HepG2 (cell line): ENCODE results near the gene RAB1B. TPM values are rescaled to one million over a fixed set of nuclear protein-coding genes. Genes with fewer than 3 reads are reported as not detected.

ENCODE experiments used
- ARNT2 ChIP-seq: sonication (generic); formaldehyde crosslinking; IDR thresholded peaks from 2 replicates; pipeline ENCODE4 v1.8.0; 2022; ENCODE audit warnings: mild to moderate bottlenecking, low read depth, missing genetic modification reagents, moderate library complexity
- DR1 ChIP-seq: sonication (generic); formaldehyde crosslinking; IDR thresholded peaks from 2 replicates; pipeline ENCODE4 v1.8.0; 2021; ENCODE audit warnings: mild to moderate bottlenecking, missing genetic modification reagents, inconsistent platforms
- ELF3 ChIP-seq: IDR thresholded peaks from 2 replicates; pipeline ENCODE4 v1.6.1; 2016; ENCODE audit warnings: missing genetic modification reagents, missing compliant biosample characterization
- HIVEP1 ChIP-seq: sonication (generic); formaldehyde crosslinking; IDR thresholded peaks from 2 replicates; pipeline ENCODE4 v1.4.0; 2020; ENCODE audit warnings: mild to moderate bottlenecking, missing genetic modification reagents
- NFAT5 ChIP-seq: sonication (generic); formaldehyde crosslinking; IDR thresholded peaks from 2 replicates; pipeline ENCODE4 v1.4.0; 2020; ENCODE audit warnings: missing genetic modification reagents
- NFRKB ChIP-seq: fragments of 450-650 bp; IDR thresholded peaks from 2 replicates; pipeline ENCODE4 v1.6.1; 2017
- ZBTB26 ChIP-seq: IDR thresholded peaks from 2 replicates; pipeline ENCODE4 v1.6.1; 2016; ENCODE audit warnings: missing compliant biosample characterization, missing genetic modification reagents, borderline replicate concordance
- ZFP36L2 ChIP-seq: sonication (generic); formaldehyde crosslinking; IDR thresholded peaks from 2 replicates; pipeline ENCODE4 v1.4.0; 2020; ENCODE audit warnings: missing genetic modification reagents
- ZFY ChIP-seq: sonication (generic); formaldehyde crosslinking; IDR thresholded peaks from 2 replicates; pipeline ENCODE4 v1.4.0; 2020; ENCODE audit warnings: missing genetic modification reagents
- ZNF180 ChIP-seq: sonication (generic); formaldehyde crosslinking; IDR thresholded peaks from 2 replicates; pipeline ENCODE4 v1.4.0; 2020; ENCODE audit warnings: low read depth, missing genetic modification reagents, borderline replicate concordance
- ZNF256 ChIP-seq: sonication (generic); formaldehyde crosslinking; conservative IDR thresholded peaks from 2 replicates; pipeline ENCODE4 v1.4.0; 2020; ENCODE audit warnings: missing genetic modification reagents
- ZNF264 ChIP-seq: sonication (generic); formaldehyde crosslinking; IDR thresholded peaks from 2 replicates; pipeline ENCODE4 v1.4.0; 2020; ENCODE audit warnings: missing genetic modification reagents
- ZNF3 ChIP-seq: IDR thresholded peaks from 2 replicates; pipeline ENCODE4 v1.7.0; 2017; ENCODE audit warnings: inconsistent platforms
- ZNF335 ChIP-seq: sonication (generic); formaldehyde crosslinking; IDR thresholded peaks from 2 replicates; pipeline ENCODE4 v1.4.0; 2020; ENCODE audit warnings: missing genetic modification reagents
- ZNF430 ChIP-seq: sonication (generic); formaldehyde crosslinking; IDR thresholded peaks from 2 replicates; pipeline ENCODE4 v1.9.0; 2021; ENCODE audit warnings: mild to moderate bottlenecking, missing genetic modification reagents
- ZNF44 ChIP-seq: sonication (generic); formaldehyde crosslinking; IDR thresholded peaks from 2 replicates; pipeline ENCODE4 v1.5.1; 2020; ENCODE audit warnings: mild to moderate bottlenecking, missing genetic modification reagents
- ZNF580 ChIP-seq: IDR thresholded peaks from 2 replicates; pipeline ENCODE4 v1.6.1; 2016; ENCODE audit warnings: low read depth, borderline replicate concordance
- ZNF598 ChIP-seq: sonication (generic); formaldehyde crosslinking; IDR thresholded peaks from 2 replicates; pipeline ENCODE4 v1.5.1; 2020; ENCODE audit warnings: mild to moderate bottlenecking, missing genetic modification reagents, borderline replicate concordance
- ZNF672 ChIP-seq: sonication (generic); formaldehyde crosslinking; IDR thresholded peaks from 2 replicates; pipeline ENCODE4 v1.8.1; 2022; ENCODE audit warnings: missing genetic modification reagents
- ZUFSP ChIP-seq: sonication (generic); formaldehyde crosslinking; IDR thresholded peaks from 2 replicates; pipeline ENCODE4 v1.9.0; 2021; ENCODE audit warnings: missing genetic modification reagents, mild to moderate bottlenecking, borderline replicate concordance
- ZZZ3 ChIP-seq: sonication (generic); formaldehyde crosslinking; IDR thresholded peaks from 2 replicates; pipeline ENCODE4 v1.4.0; 2020; ENCODE audit warnings: missing genetic modification reagents, mild to moderate bottlenecking, borderline replicate concordance
- polyA plus RNA-seq, 8 experiments: library from polyadenylated mRNA; depleted of rRNA in 3 of 8; stranded (reverse) in 7 of 8; unstranded in 1 of 8; fragments of >200 nt; fragmentation: Illumina TruSeq in 4 of 8; extraction: Trizol in 4 of 8; gene quantifications; 2 replicates each; pipeline versions ENCODE4 v1.2.1 to v1.2.3, GENCODE V29; 2011 to 2016; ENCODE audit warnings: low read depth in 4 of 8, missing spikeins in 1 of 8, mixed read lengths in 1 of 8; ENCODE audit not compliant: insufficient read depth in 1 of 8
- total RNA-seq, 5 experiments: library from RNA; depleted of rRNA; stranded (reverse); fragments of >200 nt; fragmentation: Illumina TruSeq; extraction: Trizol; gene quantifications; 2 replicates each; pipeline ENCODE4 v1.2.3, GENCODE V29; 2016; ENCODE audit warnings: low read depth in 1 of 5

RAB1B gene
- total and polyA plus RNA-seq, 2 of the 13 experiments (the other 11 are each of a cell fraction or from before 2014, with no cell fraction given) = 77.9 to 87.9 TPM

- TF ChIP-seq ZNF430 (CRISPR knock-in tag) (no peak; the same call in 1 of the 2 replicates), ZNF672 (CRISPR knock-in tag) (no peak), HIVEP1 (CRISPR knock-in tag) (no peak; the same call in 1 of the 2 replicates), ZNF335 (CRISPR knock-in tag) (no peak), ZZZ3 (CRISPR knock-in tag) (peak; percentile 46; the same call in 1 of the 2 replicates), NFAT5 (no peak), ZNF256 (CRISPR knock-in tag) (no peak), ZFP36L2 (CRISPR knock-in tag) (no peak), ZBTB26 (CRISPR knock-in tag) (no peak), ZFY (CRISPR knock-in tag) (peak; percentile 79), ZNF580 (no peak; the same call in 1 of the 2 replicates), DR1 (CRISPR knock-in tag) (no peak), ARNT2 (CRISPR knock-in tag) (no peak), ZNF180 (CRISPR knock-in tag) (no peak), ZNF44 (CRISPR knock-in tag) (no peak), ELF3 (CRISPR knock-in tag) (0 out of 2 replicates have a peak, but pooled peaks have one; percentile 2), ZUFSP (CRISPR knock-in tag) (no peak), ZNF598 (CRISPR knock-in tag) (no peak), ZNF3 (CRISPR knock-in tag) (no peak), NFRKB (no peak), ZNF264 (no peak)
Observed at GRCh38 chr11:66313321-66314185, 45.1 kb downstream of the RAB1B start (continued).
